ENCODE data around the gene PTGS1. TPM values are rescaled to one million over a fixed set of nuclear protein-coding genes. Genes with fewer than 3 reads are reported as not detected.

PTGS1 gene
- total RNA-seq, 1 donor from 2014 or later, result 9.6 TPM

Other genes with a start within 250 kb of the PTGS1 start
- gene NDUFA8, start 211.2 kb upstream of the PTGS1 start, total RNA-seq, result 52.9 and 53.5 TPM in 2 replicates
- not detected in 2 replicates for gene MORN5, start 211.1 kb upstream of the PTGS1 start, total RNA-seq
- 0.21 and 0.32 TPM in 2 replicates for gene LHX6, start 142.1 kb upstream of the PTGS1 start, total RNA-seq
- gene RBM18, start 106.2 kb upstream of the PTGS1 start, total RNA-seq, result 25.2 and 26.5 TPM in 2 replicates
- gene MRRF, start 106.1 kb upstream of the PTGS1 start, total RNA-seq, result 36.6 and 38.1 TPM in 2 replicates
- not detected in 2 replicates for gene OR1J1, start 106.9 kb downstream of the PTGS1 start, total RNA-seq
- not detected in 2 replicates for gene OR1J2, start 139.8 kb downstream of the PTGS1 start, total RNA-seq
- not detected in 2 replicates for gene OR1J4, start 148.1 kb downstream of the PTGS1 start, total RNA-seq
- not detected in 2 replicates for gene OR1N1, start 156.3 kb downstream of the PTGS1 start, total RNA-seq
- gene OR1N2, start 182.1 kb downstream of the PTGS1 start, total RNA-seq, result not detected in 2 replicates
- not detected in 2 replicates for gene OR1L8, start 212.4 kb downstream of the PTGS1 start, total RNA-seq
- gene OR1Q1, start 243.7 kb downstream of the PTGS1 start, total RNA-seq, result not detected in 2 replicates

All from myocyte (in vitro differentiated cells).